GM19240 (cell line): ENCODE results near the gene EPAS1.

Experiments used
- DNase-seq: peaks from one replicate; pipeline ENCODE4 v3.0.0; 2011; ENCODE audit warnings: low spot score; ENCODE audit not compliant: insufficient read length

The EPAS1 gene

GRCh38 chr2:46404181-46404759 is 107.1 kb downstream of the EPAS1 start:
- DNase-seq = no peak

- DNase-seq = no peak
Measured at GRCh38 chr2:46407852-46408455, 110.7 kb downstream of the EPAS1 start.

- no peak for DNase-seq
Measured at GRCh38 chr2:46409756-46410155, 112.5 kb downstream of the EPAS1 start.

- no peak for DNase-seq
Measured at GRCh38 chr2:46410273-46411244, 113.4 kb downstream of the EPAS1 start.

- no peak for DNase-seq
Measured at GRCh38 chr2:46411245-46411641, 114.0 kb downstream of the EPAS1 start.

GRCh38 chr2:46411985-46412384 is 114.8 kb downstream of the EPAS1 start:
- DNase-seq = no peak

GRCh38 chr2:46413111-46413510 is 115.9 kb downstream of the EPAS1 start:
- DNase-seq = no peak

- DNase-seq = no peak
Measured at GRCh38 chr2:46413631-46414030, 116.4 kb downstream of the EPAS1 start.

- no peak for DNase-seq
Measured at GRCh38 chr2:46414701-46415100, 117.5 kb downstream of the EPAS1 start.

- DNase-seq = no peak
Measured at GRCh38 chr2:46416280-46416679, 119.1 kb downstream of the EPAS1 start.

- no peak for DNase-seq
Measured at GRCh38 chr2:46416739-46417403, 119.7 kb downstream of the EPAS1 start.

GRCh38 chr2:46420945-46421344 is 123.7 kb downstream of the EPAS1 start:
- DNase-seq = no peak

- DNase-seq = no peak
Measured at GRCh38 chr2:46421361-46421760, 124.2 kb downstream of the EPAS1 start.

- DNase-seq = no peak
Measured at GRCh38 chr2:46422717-46423394, 125.6 kb downstream of the EPAS1 start.

- DNase-seq = no peak
Measured at GRCh38 chr2:46424937-46425336, 127.7 kb downstream of the EPAS1 start.

GRCh38 chr2:46428911-46429436 is 131.8 kb downstream of the EPAS1 start:
- DNase-seq = no peak

- DNase-seq = no peak
Measured at GRCh38 chr2:46430413-46430812, 133.2 kb downstream of the EPAS1 start.

GRCh38 chr2:46430992-46431391 is 133.8 kb downstream of the EPAS1 start:
- no peak for DNase-seq

GRCh38 chr2:46431481-46432235 is 134.5 kb downstream of the EPAS1 start:
- no peak for DNase-seq

GRCh38 chr2:46434851-46435273 is 137.7 kb downstream of the EPAS1 start:
- DNase-seq = no peak
